ENCODE results near the gene DNAI1. TPM values are rescaled to one million over a fixed set of nuclear protein-coding genes. Genes with fewer than 3 reads are reported as not detected.

Gene DNAI1
- 0.12 to 0.42 TPM (median 0.15 TPM) in 5 replicates for total RNA-seq (2022; extraction: Qiagen RNA extraction; ENCODE audit: low read depth)

GRCh38 chr9:34458013-34458958 lies at the start of gene DNAI1, which contains the start of gene FAM219A:
Gene DNAI1 (plus strand): TSS chr9:34458805. CDS start chr9:34459006, 201 bp downstream.
Gene FAM219A (minus strand): TSS chr9:34458570. CDS start chr9:34458263, 307 bp downstream.

GRCh38 chr9:34522971-34523797 lies 64.6 kb downstream of the DNAI1 start, which contains the start of gene ENHO:
Gene ENHO (minus strand): TSS chr9:34522990. CDS start chr9:34521695, 1,295 bp downstream.

Other genes with a start within 250 kb of the DNAI1 start
- 3.3 to 3.7 TPM (median 3.5 TPM) in 5 replicates for gene KIF24, start 129.5 kb upstream of the DNAI1 start, total RNA-seq (2022; extraction: Qiagen RNA extraction; ENCODE audit: low read depth)
- gene NUDT2, start 129.2 kb upstream of the DNAI1 start, total RNA-seq (2022; extraction: Qiagen RNA extraction; ENCODE audit: low read depth) = 23.1 to 24.6 TPM (median 24.4 TPM) in 5 replicates
- 2.9 to 4.4 TPM (median 4.0 TPM) in 5 replicates for gene MYORG, start 81.9 kb upstream of the DNAI1 start, total RNA-seq (2022; extraction: Qiagen RNA extraction; ENCODE audit: low read depth)
- gene FAM219A, start 235 bp upstream of the DNAI1 start, total RNA-seq (2022; extraction: Qiagen RNA extraction; ENCODE audit: low read depth) = 14.5 to 19.1 TPM (median 18.6 TPM) in 5 replicates
- 0.66 to 2.6 TPM (median 1.9 TPM) in 5 replicates for gene ENHO, start 64.2 kb downstream of the DNAI1 start, total RNA-seq (2022; extraction: Qiagen RNA extraction; ENCODE audit: low read depth)
- 0.08 to 0.22 TPM (median 0.14 TPM) in 3 of 5 replicates, not detected in the others for gene CNTFR, start 130.9 kb downstream of the DNAI1 start, total RNA-seq (2022; extraction: Qiagen RNA extraction; ENCODE audit: low read depth)
- 37.8 to 51.7 TPM (median 46.0 TPM) in 5 replicates for gene RPP25L, start 153.3 kb downstream of the DNAI1 start, total RNA-seq (2022; extraction: Qiagen RNA extraction; ENCODE audit: low read depth)
- gene DCTN3, start 161.7 kb downstream of the DNAI1 start, total RNA-seq (2022; extraction: Qiagen RNA extraction; ENCODE audit: low read depth) = 102 to 123 TPM (median 108 TPM) in 5 replicates
- gene ARID3C, start 170.3 kb downstream of the DNAI1 start, total RNA-seq (2022; extraction: Qiagen RNA extraction; ENCODE audit: low read depth) = 0.07 to 0.17 TPM (median 0.13 TPM) in 3 of 5 replicates, not detected in the others
- gene SIGMAR1, start 179.0 kb downstream of the DNAI1 start, total RNA-seq (2022; extraction: Qiagen RNA extraction; ENCODE audit: low read depth) = 163 to 210 TPM (median 202 TPM) in 5 replicates
- gene GALT, start 187.9 kb downstream of the DNAI1 start, total RNA-seq (2022; extraction: Qiagen RNA extraction; ENCODE audit: low read depth) = 15.5 to 21.5 TPM (median 19.6 TPM) in 5 replicates
- gene IL11RA, start 193.4 kb downstream of the DNAI1 start, total RNA-seq (2022; extraction: Qiagen RNA extraction; ENCODE audit: low read depth) = 3.2 to 7.1 TPM (median 6.1 TPM) in 5 replicates
- gene CCL27, start 203.9 kb downstream of the DNAI1 start, total RNA-seq (2022; extraction: Qiagen RNA extraction; ENCODE audit: low read depth) = 0.22 to 0.41 TPM (median 0.23 TPM) in 3 of 5 replicates, not detected in the others
- not detected in 5 replicates for gene CCL19, start 232.5 kb downstream of the DNAI1 start, total RNA-seq (2022; extraction: Qiagen RNA extraction; ENCODE audit: low read depth)

Data from A549 treated with RU486 at 1 μM for 4 hours (cell line).